Muscle layer of duodenum (tissue), 2 donors: ENCODE results near the gene TUT4.

Experiments
- H3K27ac ChIP-seq: one replicate; pipeline ENCODE4 v1.7.0; 2013; ENCODE audit warnings: mild to moderate bottlenecking, low read length
- H3K27me3 ChIP-seq: one replicate; pipeline ENCODE4 v1.7.0; 2013; ENCODE audit warnings: low read depth, mild to moderate bottlenecking, control low read depth, low read length
- H3K36me3 ChIP-seq, 2 donors: one replicate each; pipeline ENCODE4 v1.7.0; 2013; ENCODE audit warnings: low read length in 2 of 2, control low read depth in 1 of 2, mild to moderate bottlenecking in 1 of 2; ENCODE audit not compliant: insufficient read depth in 2 of 2, control insufficient read depth in 1 of 2
- H3K4me1 ChIP-seq, 2 donors: one replicate each; pipeline ENCODE4 v1.7.0; 2013; ENCODE audit warnings: low read length in 2 of 2, mild to moderate bottlenecking in 2 of 2, control low read depth in 1 of 2, moderate library complexity in 1 of 2; ENCODE audit not compliant: insufficient read depth in 2 of 2, control insufficient read depth in 1 of 2
- H3K4me3 ChIP-seq, 2 donors: one replicate each; pipeline ENCODE4 v1.7.0; 2013; ENCODE audit warnings: low read length in 2 of 2, low read depth in 1 of 2, mild to moderate bottlenecking in 1 of 2
- H3K9me3 ChIP-seq, 2 donors: one replicate each; pipeline ENCODE4 v1.7.0; 2013; ENCODE audit warnings: low read length in 2 of 2, control low read depth in 1 of 2, mild to moderate bottlenecking in 1 of 2; ENCODE audit not compliant: control insufficient read depth in 1 of 2
- donor health status: healthy.

The TUT4 gene, protein sequence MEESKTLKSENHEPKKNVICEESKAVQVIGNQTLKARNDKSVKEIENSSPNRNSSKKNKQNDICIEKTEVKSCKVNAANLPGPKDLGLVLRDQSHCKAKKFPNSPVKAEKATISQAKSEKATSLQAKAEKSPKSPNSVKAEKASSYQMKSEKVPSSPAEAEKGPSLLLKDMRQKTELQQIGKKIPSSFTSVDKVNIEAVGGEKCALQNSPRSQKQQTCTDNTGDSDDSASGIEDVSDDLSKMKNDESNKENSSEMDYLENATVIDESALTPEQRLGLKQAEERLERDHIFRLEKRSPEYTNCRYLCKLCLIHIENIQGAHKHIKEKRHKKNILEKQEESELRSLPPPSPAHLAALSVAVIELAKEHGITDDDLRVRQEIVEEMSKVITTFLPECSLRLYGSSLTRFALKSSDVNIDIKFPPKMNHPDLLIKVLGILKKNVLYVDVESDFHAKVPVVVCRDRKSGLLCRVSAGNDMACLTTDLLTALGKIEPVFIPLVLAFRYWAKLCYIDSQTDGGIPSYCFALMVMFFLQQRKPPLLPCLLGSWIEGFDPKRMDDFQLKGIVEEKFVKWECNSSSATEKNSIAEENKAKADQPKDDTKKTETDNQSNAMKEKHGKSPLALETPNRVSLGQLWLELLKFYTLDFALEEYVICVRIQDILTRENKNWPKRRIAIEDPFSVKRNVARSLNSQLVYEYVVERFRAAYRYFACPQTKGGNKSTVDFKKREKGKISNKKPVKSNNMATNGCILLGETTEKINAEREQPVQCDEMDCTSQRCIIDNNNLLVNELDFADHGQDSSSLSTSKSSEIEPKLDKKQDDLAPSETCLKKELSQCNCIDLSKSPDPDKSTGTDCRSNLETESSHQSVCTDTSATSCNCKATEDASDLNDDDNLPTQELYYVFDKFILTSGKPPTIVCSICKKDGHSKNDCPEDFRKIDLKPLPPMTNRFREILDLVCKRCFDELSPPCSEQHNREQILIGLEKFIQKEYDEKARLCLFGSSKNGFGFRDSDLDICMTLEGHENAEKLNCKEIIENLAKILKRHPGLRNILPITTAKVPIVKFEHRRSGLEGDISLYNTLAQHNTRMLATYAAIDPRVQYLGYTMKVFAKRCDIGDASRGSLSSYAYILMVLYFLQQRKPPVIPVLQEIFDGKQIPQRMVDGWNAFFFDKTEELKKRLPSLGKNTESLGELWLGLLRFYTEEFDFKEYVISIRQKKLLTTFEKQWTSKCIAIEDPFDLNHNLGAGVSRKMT (N-terminal part only)

DNA sequence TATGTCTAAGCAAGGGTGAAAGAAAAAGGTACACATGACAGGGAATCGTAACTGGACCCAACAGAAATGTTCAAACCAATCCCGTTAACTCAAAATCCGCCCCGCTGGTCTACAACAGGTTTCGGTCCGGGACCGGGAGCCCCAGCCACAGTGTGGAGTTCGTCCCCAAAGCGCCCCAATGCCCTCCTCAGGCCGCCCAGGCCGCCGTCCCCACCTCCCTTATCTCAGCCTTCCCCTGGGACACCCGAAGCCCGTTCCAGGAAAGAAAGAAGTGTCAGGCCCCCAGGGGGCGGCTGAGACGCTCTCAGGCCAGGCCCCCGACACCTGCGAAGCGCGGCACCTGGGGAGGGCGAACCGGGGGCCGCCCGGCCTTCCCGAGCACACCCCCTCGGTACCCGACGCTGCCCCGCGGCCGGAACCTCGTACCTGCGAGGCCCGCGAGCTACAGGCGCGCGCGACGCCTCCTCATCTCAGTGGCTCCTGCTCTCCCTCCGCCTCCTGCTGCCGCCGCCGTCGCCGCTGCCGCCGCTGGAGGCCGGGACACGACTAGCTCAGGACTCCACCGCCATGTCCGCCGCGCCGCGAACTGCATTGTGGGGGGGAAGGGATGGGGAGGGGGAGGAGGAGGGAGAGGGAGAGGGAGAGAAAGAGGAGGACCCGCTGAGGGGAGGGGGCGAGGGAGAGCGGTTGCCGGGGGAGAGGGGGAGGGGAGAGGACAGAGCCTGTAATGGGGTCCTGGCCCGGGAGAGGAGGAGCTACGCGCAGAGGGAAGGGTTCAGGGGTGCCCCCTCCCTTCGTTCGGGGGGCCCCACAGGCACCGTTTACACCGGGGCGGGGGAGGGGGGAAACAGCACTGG, at the start of gene TUT4:
TUT4 (minus strand) TSS at position 588 of the 857 bp plus-strand sequence. CDS start 26,812 bp downstream, outside the sequence.
- Histone ChIP-seq H3K27me3 (no peaks in the 10 kb centered on the region), H3K27ac (peak within 1 kb of the TSS; percentile 47), H3K4me3 (peak within 1 kb of the TSS; percentile 67 to 96), H3K9me3 (no peaks in the 10 kb centered on the region), H3K36me3 (no peaks in the 10 kb centered on the region), H3K4me1 (peaks cover 5 to 14% of the 10 kb centered on the region in 2 donors)

DNA sequence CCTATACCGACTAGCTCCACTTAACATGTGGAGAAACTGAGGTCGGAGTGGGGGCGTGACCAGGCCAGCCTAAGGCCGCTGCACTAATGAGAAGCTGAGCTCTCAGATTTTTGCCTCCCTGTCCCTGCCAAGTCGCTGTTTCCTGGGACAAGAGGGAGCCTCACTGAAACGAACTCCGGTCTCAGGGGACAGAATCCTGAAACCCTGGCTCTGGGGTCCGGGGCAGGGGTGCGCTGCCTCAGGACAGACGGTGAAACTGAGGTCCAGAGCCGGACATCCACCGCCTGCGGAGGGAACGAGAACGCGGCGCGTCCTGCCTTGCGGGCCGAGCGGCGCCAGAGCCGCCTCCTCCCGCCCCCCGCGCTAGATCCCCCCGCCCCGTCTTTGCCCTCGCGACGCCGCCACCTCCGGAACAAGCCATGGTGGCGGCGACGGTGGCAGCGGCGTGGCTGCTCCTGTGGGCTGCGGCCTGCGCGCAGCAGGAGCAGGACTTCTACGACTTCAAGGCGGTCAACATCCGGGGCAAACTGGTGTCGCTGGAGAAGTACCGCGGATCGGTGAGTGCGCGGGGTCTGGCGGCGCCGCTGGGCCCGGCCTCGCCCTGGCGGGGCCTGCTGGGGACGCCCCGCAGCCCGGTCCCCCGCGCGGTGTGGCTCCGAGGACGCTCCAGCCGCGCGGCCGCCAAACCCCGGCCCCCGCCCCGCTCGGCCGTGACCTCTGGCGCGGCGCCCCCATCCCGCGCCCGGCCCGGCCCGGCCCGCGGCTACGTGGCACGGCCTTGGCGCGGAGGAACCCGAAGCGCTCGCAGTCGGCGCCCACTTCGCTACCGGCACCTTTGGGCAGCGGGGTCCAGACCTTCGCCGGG, 49.3 kb upstream of the TUT4 start, which contains the start of gene GPX7:
GPX7 (plus strand) TSS at position 381 of the 865 bp plus-strand sequence; CDS start at position 420, 39 bp downstream.
- peaks cover 8 to 25% of the 10 kb centered on the region in 2 donors for H3K4me1 ChIP-seq
- no peaks in the 10 kb centered on the region for H3K27me3 ChIP-seq
- H3K4me3 ChIP-seq, result peak within 1 kb of the TSS; percentile 62 to 65
- H3K27ac ChIP-seq, result peak within 1 kb of the TSS; percentile 52
- no peaks in the 10 kb centered on the region for H3K9me3 ChIP-seq
- H3K36me3 ChIP-seq, result peaks cover 0 to 11% of the 10 kb centered on the region in 2 donors

DNA sequence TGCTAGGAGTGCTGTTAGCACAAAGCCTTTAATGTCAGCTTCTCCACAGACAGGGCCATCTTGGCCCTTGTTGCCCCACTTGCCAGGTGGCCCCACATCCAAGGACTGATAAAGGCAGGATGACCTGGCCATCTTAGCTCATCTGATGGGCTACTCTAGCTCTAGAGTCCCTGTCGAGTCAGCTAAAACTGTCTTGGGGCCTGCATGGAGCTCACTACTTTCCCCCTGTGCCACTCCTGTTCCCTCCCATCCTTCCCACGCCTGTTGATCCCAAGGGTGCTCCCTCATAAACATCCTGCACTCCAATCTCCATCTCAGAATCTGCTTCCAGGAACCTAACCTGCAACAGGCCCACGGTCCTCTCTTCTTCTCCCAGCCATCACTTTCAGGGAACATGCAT, 48.6 kb upstream of the TUT4 start:
- peaks cover 0 to 4% of the 10 kb centered on the region in 2 donors for H3K36me3 ChIP-seq
- H3K4me3 ChIP-seq, result peak overlapping the region; percentile 62 to 65
- no peaks in the 10 kb centered on the region for H3K9me3 ChIP-seq
- peaks cover 8 to 25% of the 10 kb centered on the region in 2 donors for H3K4me1 ChIP-seq
- H3K27me3 ChIP-seq, result no peaks in the 10 kb centered on the region
- H3K27ac ChIP-seq, result no peak overlapping the region

DNA sequence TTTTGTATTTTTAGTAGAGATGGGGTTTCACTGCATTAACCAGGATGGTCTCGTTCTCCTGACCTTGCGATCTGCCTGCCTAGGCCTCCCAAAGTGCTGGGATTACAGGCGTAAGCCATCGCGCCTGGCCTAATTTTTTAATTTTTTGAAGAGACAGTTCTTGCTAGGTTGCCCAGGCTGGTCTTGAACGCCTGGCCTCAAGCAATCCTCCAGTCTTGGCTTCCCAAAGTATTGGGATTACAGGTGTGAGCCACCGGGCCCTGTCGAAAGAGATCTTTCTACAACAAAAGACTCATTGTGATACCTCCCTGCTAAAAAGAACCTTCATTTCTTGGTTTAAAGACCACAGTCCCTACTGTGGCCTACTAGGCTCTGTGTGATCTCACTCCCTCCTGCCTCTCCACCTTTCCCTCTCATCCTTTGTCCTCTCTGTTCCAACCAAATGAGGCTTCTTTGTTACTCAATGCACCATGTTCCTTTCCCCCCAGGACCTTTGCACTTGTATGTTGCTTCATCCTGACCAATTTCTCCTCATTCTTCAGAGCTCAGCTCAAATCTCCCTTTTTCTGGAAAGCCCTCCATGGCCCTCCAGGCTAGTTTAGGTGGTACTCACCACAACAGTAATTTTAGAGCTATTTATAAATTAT, 47.8 kb upstream of the TUT4 start:
- H3K27me3 ChIP-seq, result no peaks in the 10 kb centered on the region
- no peak overlapping the region for H3K27ac ChIP-seq
- H3K4me1 ChIP-seq, result peaks cover 8 to 25% of the 10 kb centered on the region in 2 donors

DNA sequence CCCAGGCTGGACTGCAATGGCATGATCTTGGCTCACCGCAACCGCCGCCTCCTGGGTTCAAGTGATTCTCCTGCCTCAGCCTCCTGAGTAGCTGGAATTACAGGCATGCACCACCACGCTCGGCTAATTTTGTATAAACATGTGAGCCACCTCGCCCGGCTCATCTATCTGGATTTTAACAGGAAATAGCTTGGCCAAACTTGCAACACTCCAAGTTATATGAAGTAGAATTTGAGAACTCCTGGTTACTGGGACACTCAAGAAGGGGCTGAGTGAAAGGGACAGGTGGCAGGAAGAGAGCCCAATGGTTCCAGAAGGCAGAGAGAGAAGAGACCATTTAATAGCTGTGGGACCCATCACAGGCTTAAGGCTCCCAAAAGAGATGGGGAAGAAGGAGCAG, 46.3 kb upstream of the TUT4 start:
- Histone ChIP-seq H3K9me3 (no peaks in the 10 kb centered on the region), H3K36me3 (no peaks in the 10 kb centered on the region), H3K27me3 (no peaks in the 10 kb centered on the region), H3K4me3 (no peak overlapping the region), H3K4me1 (peaks cover 8 to 24% of the 10 kb centered on the region in 2 donors), H3K27ac (no peak overlapping the region)

More for the DNA sequence above, 47.8 kb upstream of the TUT4 start:
- H3K4me3 ChIP-seq, result no peak overlapping the region
- no peaks in the 10 kb centered on the region for H3K36me3 ChIP-seq
- H3K9me3 ChIP-seq, result no peaks in the 10 kb centered on the region

DNA sequence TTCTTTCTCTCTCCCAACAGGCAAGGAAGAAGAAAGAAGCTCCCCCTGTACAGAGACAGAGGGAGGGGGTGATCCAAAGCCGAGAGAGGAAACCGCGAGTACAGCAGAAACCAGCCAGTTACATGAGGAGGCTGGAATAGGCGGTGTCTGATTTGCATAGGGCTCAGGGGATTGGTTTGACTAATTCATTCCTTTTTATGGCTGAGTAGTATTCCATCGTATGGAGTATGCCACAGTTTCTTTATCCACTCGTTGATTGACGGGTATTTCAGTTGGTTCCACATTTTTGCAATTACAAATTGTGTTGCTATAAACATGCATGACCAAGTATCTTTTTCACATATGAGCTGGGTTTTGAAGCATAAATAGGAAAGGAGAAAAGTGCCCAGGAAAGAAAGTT, 45.8 kb upstream of the TUT4 start:
- no peak overlapping the region for H3K4me3 ChIP-seq
- H3K27ac ChIP-seq, result no peak overlapping the region
- no peaks in the 10 kb centered on the region for H3K27me3 ChIP-seq
- peaks cover 8 to 19% of the 10 kb centered on the region in 2 donors for H3K4me1 ChIP-seq
- H3K9me3 ChIP-seq, result no peaks in the 10 kb centered on the region
- H3K36me3 ChIP-seq, result no peaks in the 10 kb centered on the region

DNA sequence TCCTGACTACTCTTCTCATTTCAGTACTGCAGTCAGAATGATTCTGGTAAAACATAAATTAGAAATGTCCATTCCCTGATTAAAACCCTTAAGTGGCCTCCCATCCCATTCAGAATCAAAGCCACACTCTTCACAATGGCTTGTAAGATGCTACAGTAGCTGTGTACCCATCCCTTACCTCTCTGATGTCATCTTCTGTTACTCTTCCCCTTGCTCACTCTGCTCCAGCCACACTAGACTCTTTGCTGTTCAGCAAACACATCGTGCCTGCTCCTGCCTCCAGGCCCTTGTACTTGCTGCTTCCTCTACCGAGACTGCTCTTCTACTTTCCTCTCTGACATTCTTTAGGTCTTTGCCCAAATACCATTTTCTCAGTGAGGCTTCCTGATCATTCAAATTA, 45.0 kb upstream of the TUT4 start:
- H3K36me3 ChIP-seq, result no peaks in the 10 kb centered on the region
- peaks cover 8 to 11% of the 10 kb centered on the region in 2 donors for H3K4me1 ChIP-seq
- no peak overlapping the region for H3K4me3 ChIP-seq
- H3K27ac ChIP-seq, result no peak overlapping the region
- no peaks in the 10 kb centered on the region for H3K27me3 ChIP-seq
- no peaks in the 10 kb centered on the region for H3K9me3 ChIP-seq

DNA sequence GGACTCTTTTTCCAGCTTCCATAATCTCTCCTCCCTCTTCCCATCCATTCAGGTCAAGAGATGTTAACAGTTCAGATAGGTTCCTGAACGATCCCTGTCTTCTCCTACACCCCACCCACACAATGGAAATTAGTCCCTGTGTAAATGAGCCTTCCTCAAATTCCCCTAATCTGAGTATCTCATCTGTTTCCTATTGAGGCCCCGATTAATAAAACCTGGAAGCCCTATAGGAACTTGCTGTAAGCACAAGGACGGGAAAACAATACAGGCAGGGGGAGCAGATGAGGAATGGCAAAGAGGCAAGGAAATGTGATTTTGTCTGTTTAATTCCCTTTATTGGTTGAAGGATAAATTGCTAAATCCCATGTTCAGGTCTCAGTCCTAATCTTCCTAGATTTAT, 42.2 kb upstream of the TUT4 start:
- no peaks in the 10 kb centered on the region for H3K9me3 ChIP-seq
- no peaks in the 10 kb centered on the region for H3K4me1 ChIP-seq
- no peak overlapping the region for H3K27ac ChIP-seq
- no peaks in the 10 kb centered on the region for H3K36me3 ChIP-seq
- no peak overlapping the region for H3K4me3 ChIP-seq
- H3K27me3 ChIP-seq, result no peaks in the 10 kb centered on the region

DNA sequence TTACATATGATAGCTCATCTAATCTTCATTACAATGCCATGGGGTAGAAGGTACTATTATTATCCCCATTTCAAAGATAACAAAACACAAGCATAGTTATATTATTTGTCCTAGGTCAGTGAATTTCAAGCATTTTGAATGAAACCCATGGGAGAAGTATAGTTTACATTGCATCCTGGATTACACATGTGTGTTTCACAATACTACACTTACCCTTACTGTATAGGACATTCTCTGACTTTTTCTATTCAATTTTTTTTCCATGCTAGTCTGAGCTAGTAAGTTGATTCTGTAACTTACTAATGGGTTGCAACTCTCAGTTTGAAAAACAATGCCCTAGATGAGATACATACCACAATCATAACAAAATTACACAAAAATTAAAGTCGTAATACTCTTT, 40.6 kb upstream of the TUT4 start:
- Histone ChIP-seq H3K27ac (no peak overlapping the region), H3K36me3 (no peaks in the 10 kb centered on the region)

More for the DNA sequence above, 40.6 kb upstream of the TUT4 start:
- H3K4me1 ChIP-seq, result no peaks in the 10 kb centered on the region
- H3K4me3 ChIP-seq, result no peak overlapping the region
- no peaks in the 10 kb centered on the region for H3K9me3 ChIP-seq
- H3K27me3 ChIP-seq, result no peaks in the 10 kb centered on the region
